ENCODE measurements around the gene CDK6.

The CDK6 gene

DNA sequence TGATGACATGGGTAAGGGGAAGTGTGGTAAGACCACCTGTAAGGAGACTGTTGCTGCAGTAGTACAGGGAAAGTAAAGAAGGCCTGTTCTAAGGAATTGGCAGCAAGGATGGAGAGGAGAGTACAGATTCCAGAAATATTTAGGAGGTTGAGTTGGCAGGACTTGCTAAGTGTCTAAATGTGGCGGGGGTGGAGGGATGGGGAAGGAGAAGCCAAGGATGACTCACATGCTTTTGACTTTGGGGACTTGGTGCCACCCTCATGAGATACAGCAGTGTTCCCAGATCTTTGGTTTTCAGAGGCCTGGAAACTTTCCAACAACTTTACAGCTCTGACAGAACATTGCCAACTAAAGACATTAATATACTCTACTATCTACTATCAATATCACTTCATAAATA lies 45.4 kb downstream of the CDK6 start:
- ChIA-PET CTCF (interaction anchor here (0.9 to 4.2 kb wide), 3 partner anchors 9 to 93 kb away, joined by 3 to 28 read pairs (median 15); no protein-coding TSS in a partner anchor), POLR2A (no interaction called here)
- H3K4me3 ChIP-seq (ENCODE audit: control insufficient read depth in 1 of 7, extremely low read depth in 1 of 7, insufficient read depth in 4 of 7, low read depth in 2 of 7, low read length in 6 of 7) = no peak overlapping the region
- 100% methylated on average over 1 of the region's 1 CpG for WGBS (ENCODE audit: insufficient coverage)
- no peak overlapping the region for H3K27ac ChIP-seq (ENCODE audit: insufficient read depth in 1 of 2, low read depth in 1 of 2, low read length in 2 of 2, poor library complexity in 1 of 2, severe bottlenecking in 2 of 2)
- H3K36me3 ChIP-seq (ENCODE audit: control insufficient read depth in 4 of 4, insufficient read depth in 4 of 4, low read length in 3 of 4) = peaks cover 19 to 65% (median 43%) of the 10 kb centered on the region in 4 experiments
- DNase-seq = peak in 1 of 3 donors; percentile 30
- H3K27me3 ChIP-seq (replicated peaks in 2 of 5; ENCODE audit: control insufficient read depth in 4 of 5, insufficient read depth in 5 of 5, low read length in 4 of 5) = no peaks in the 10 kb centered on the region
- peaks cover 0 to 20% (median 9%) of the 10 kb centered on the region in 4 experiments for H3K4me1 ChIP-seq (ENCODE audit: control extremely low read depth in 1 of 4, control insufficient read depth in 4 of 4, insufficient read depth in 4 of 4, low read length in 3 of 4)
- peaks cover 0 to 26% (median 5%) of the 10 kb centered on the region in 5 experiments for H3K9me3 ChIP-seq (ENCODE audit: control extremely low read depth in 1 of 5, control insufficient read depth in 4 of 5, insufficient read depth in 2 of 5, low read depth in 1 of 5, low read length in 4 of 5)

DNA sequence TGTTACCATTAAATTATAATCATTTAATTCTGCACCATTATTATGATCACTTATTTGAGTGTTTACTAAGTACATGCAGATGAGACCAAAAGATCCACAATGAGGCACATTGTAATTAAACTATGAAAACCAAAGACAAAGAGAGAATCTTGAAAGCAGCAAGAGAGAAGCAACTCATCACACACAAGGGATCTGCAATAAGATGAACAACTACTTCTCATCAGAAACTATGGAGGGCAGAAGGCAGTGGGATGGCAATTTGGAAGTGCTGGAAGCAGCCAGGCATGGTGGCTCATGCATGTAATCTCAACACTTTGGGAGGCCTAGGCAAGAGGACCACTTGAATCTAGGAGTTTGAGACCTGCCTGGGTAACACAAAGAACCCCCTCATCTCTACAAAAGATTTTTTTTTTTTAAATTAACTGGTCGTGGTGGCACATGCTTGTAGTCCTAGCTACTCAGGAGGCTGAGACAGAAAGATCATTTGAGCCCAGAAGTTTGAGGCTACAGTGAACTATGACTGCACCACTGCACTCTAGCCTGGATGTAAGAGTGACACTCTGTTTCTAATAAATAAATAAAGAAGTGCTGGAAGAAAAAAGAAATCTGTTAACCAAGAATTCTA lies 47.7 kb downstream of the CDK6 start:
- H3K4me1 ChIP-seq (ENCODE audit: control extremely low read depth in 1 of 4, control insufficient read depth in 4 of 4, insufficient read depth in 4 of 4, low read length in 3 of 4) = peaks cover 0 to 21% (median 10%) of the 10 kb centered on the region in 4 experiments
- peaks cover 0 to 26% (median 5%) of the 10 kb centered on the region in 5 experiments for H3K9me3 ChIP-seq (ENCODE audit: control extremely low read depth in 1 of 5, control insufficient read depth in 4 of 5, insufficient read depth in 2 of 5, low read depth in 1 of 5, low read length in 4 of 5)
- H3K27me3 ChIP-seq (replicated peaks in 2 of 5; ENCODE audit: control insufficient read depth in 4 of 5, insufficient read depth in 5 of 5, low read length in 4 of 5) = no peaks in the 10 kb centered on the region
- H3K27ac ChIP-seq (ENCODE audit: insufficient read depth in 1 of 2, low read depth in 1 of 2, low read length in 2 of 2, poor library complexity in 1 of 2, severe bottlenecking in 2 of 2) = no peak overlapping the region
- H3K36me3 ChIP-seq (ENCODE audit: control insufficient read depth in 4 of 4, insufficient read depth in 4 of 4, low read length in 3 of 4) = peaks cover 19 to 76% (median 43%) of the 10 kb centered on the region in 4 experiments
- DNase-seq = peak in 2 of 3 donors; percentile 36 to 62
- ChIA-PET POLR2A (no interaction called here), CTCF (no interaction called here)
- no peak overlapping the region for H3K4me3 ChIP-seq (ENCODE audit: control insufficient read depth in 1 of 7, extremely low read depth in 1 of 7, insufficient read depth in 4 of 7, low read depth in 2 of 7, low read length in 6 of 7)
- no CpG with 5 or more reads among the region's 1 CpG for WGBS (ENCODE audit: insufficient coverage)

GRCh38 chr7:92785923-92786322 lies 50.5 kb downstream of the CDK6 start:
- Histone ChIP-seq H3K27ac (ENCODE audit: insufficient read depth in 1 of 2, low read depth in 1 of 2, low read length in 2 of 2, poor library complexity in 1 of 2, severe bottlenecking in 2 of 2) (peak overlapping the region; percentile 2 to 51), H3K9me3 (ENCODE audit: control extremely low read depth in 1 of 5, control insufficient read depth in 4 of 5, insufficient read depth in 2 of 5, low read depth in 1 of 5, low read length in 4 of 5) (peaks cover 0 to 24% (median 5%) of the 10 kb centered on the region in 5 experiments), H3K4me3 (ENCODE audit: control insufficient read depth in 1 of 7, extremely low read depth in 1 of 7, insufficient read depth in 4 of 7, low read depth in 2 of 7, low read length in 6 of 7) (no peak overlapping the region), H3K4me1 (ENCODE audit: control extremely low read depth in 1 of 4, control insufficient read depth in 4 of 4, insufficient read depth in 4 of 4, low read length in 3 of 4) (peaks cover 0 to 43% (median 21%) of the 10 kb centered on the region in 4 experiments), H3K36me3 (ENCODE audit: control insufficient read depth in 4 of 4, insufficient read depth in 4 of 4, low read length in 3 of 4) (peaks cover 19 to 75% (median 37%) of the 10 kb centered on the region in 4 experiments), H3K27me3 (replicated peaks in 2 of 5; ENCODE audit: control insufficient read depth in 4 of 5, insufficient read depth in 5 of 5, low read length in 4 of 5) (no peaks in the 10 kb centered on the region)
- ChIA-PET POLR2A (interaction anchor here (1.1 kb wide), 1 partner anchor 47 kb away, joined by 3 read pairs; no protein-coding TSS in a partner anchor), CTCF (interaction anchor here (0.7 to 1.2 kb wide), 3 partner anchors 8 to 25 kb away, joined by 3 read pairs; no protein-coding TSS in a partner anchor)
- DNase-seq = peak in 1 of 3 donors; percentile 36
- WGBS (ENCODE audit: insufficient coverage) = 100% methylated on average over 1 of the region's 3 CpGs

GRCh38 chr7:92784935-92785334 lies 51.4 kb downstream of the CDK6 start:
- peak overlapping the region in 1 of 2 experiments; percentile 6 for H3K27ac ChIP-seq (ENCODE audit: insufficient read depth in 1 of 2, low read depth in 1 of 2, low read length in 2 of 2, poor library complexity in 1 of 2, severe bottlenecking in 2 of 2)
- H3K27me3 ChIP-seq (replicated peaks in 2 of 5; ENCODE audit: control insufficient read depth in 4 of 5, insufficient read depth in 5 of 5, low read length in 4 of 5) = no peaks in the 10 kb centered on the region
- ChIA-PET CTCF (interaction anchor here (0.9 to 5.1 kb wide), 2 partner anchors 8 to 26 kb away, joined by 3 to 28 read pairs; no protein-coding TSS in a partner anchor), POLR2A (no interaction called here)
- 100% methylated on average over 1 of the region's 5 CpGs for WGBS (ENCODE audit: insufficient coverage)
- H3K4me3 ChIP-seq (ENCODE audit: control insufficient read depth in 1 of 7, extremely low read depth in 1 of 7, insufficient read depth in 4 of 7, low read depth in 2 of 7, low read length in 6 of 7) = no peak overlapping the region
- peaks cover 0 to 44% (median 21%) of the 10 kb centered on the region in 4 experiments for H3K4me1 ChIP-seq (ENCODE audit: control extremely low read depth in 1 of 4, control insufficient read depth in 4 of 4, insufficient read depth in 4 of 4, low read length in 3 of 4)
- peaks cover 0 to 19% (median 5%) of the 10 kb centered on the region in 5 experiments for H3K9me3 ChIP-seq (ENCODE audit: control extremely low read depth in 1 of 5, control insufficient read depth in 4 of 5, insufficient read depth in 2 of 5, low read depth in 1 of 5, low read length in 4 of 5)
- peaks cover 12 to 69% (median 31%) of the 10 kb centered on the region in 4 experiments for H3K36me3 ChIP-seq (ENCODE audit: control insufficient read depth in 4 of 4, insufficient read depth in 4 of 4, low read length in 3 of 4)
- DNase-seq = no peak

DNA sequence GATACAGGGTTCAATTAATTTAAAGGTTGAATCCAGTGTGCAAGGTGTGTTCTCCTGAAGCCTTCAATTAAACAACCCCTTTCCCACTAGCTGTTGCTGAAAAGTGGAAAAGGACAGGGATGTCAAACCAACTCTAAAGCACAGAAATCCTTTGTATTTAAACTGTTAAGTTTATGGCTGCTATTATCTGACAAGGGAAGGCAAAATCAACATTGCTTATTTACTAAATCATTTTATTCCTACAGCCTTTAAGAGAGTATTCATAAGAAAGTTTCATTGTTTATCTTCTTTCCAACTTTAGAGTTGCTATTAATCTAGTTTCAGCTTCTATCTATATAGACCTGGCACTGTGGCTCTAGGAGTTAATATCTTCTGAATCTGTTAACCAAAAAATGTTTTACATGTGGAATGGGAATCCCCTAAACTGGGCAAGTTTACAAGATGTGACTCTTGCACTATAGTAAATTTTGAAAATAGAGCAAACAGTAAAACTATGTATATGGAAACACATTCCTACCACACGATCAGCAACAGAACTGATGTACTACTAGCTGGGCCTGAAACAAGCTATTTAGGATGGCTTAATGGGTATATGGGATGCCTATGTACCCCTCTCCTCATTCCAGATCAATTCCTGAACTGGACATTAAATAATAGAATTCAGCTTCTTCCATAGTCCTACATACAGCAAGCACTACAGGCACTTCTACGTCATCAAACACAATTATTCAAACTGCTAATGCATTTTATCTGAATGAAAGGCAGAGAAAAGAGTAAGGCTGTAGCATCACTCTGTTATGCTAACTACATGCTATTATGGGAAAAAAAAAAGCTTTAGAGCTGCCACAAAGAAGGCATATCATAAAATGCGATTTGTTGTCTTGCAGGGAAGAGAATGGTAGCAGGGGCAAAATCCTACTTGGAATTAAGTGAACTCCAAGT lies 52.8 kb downstream of the CDK6 start:
- ChIA-PET CTCF (interaction anchor here (0.6 to 5.1 kb wide), 13 partner anchors 8 to 161 kb away, joined by 3 to 28 read pairs (median 4); partner anchors contain the start of gene CDK6), POLR2A (interaction anchor here (0.6 to 0.9 kb wide), 3 partner anchors 21 to 151 kb away, joined by 3 to 5 read pairs (median 4); no protein-coding TSS in a partner anchor)
- Histone ChIP-seq H3K27ac (ENCODE audit: insufficient read depth in 1 of 2, low read depth in 1 of 2, low read length in 2 of 2, poor library complexity in 1 of 2, severe bottlenecking in 2 of 2) (peak overlapping the region in 1 of 2 experiments; percentile 25), H3K36me3 (ENCODE audit: control insufficient read depth in 4 of 4, insufficient read depth in 4 of 4, low read length in 3 of 4) (peaks cover 7 to 64% (median 23%) of the 10 kb centered on the region in 4 experiments), H3K9me3 (ENCODE audit: control extremely low read depth in 1 of 5, control insufficient read depth in 4 of 5, insufficient read depth in 2 of 5, low read depth in 1 of 5, low read length in 4 of 5) (peaks cover 0 to 7% (median 1%) of the 10 kb centered on the region in 5 experiments), H3K4me1 (ENCODE audit: control extremely low read depth in 1 of 4, control insufficient read depth in 4 of 4, insufficient read depth in 4 of 4, low read length in 3 of 4) (peaks cover 3 to 53% (median 25%) of the 10 kb centered on the region in 4 experiments), H3K27me3 (replicated peaks in 2 of 5; ENCODE audit: control insufficient read depth in 4 of 5, insufficient read depth in 5 of 5, low read length in 4 of 5) (no peaks in the 10 kb centered on the region), H3K4me3 (ENCODE audit: control insufficient read depth in 1 of 7, extremely low read depth in 1 of 7, insufficient read depth in 4 of 7, low read depth in 2 of 7, low read length in 6 of 7) (peak overlapping the region in 1 of 7 experiments; percentile 14)
- no CpG with 5 or more reads among the region's 3 CpGs for WGBS (ENCODE audit: insufficient coverage)
- DNase-seq = no peak

- Histone ChIP-seq H3K27me3 (replicated peaks in 2 of 5; ENCODE audit: control insufficient read depth in 4 of 5, insufficient read depth in 5 of 5, low read length in 4 of 5) (no peaks in the 10 kb centered on the region), H3K9me3 (ENCODE audit: control extremely low read depth in 1 of 5, control insufficient read depth in 4 of 5, insufficient read depth in 2 of 5, low read depth in 1 of 5, low read length in 4 of 5) (peaks cover 0 to 3% (median 0%) of the 10 kb centered on the region in 5 experiments), H3K27ac (ENCODE audit: insufficient read depth in 1 of 2, low read depth in 1 of 2, low read length in 2 of 2, poor library complexity in 1 of 2, severe bottlenecking in 2 of 2) (peak overlapping the region in 1 of 2 experiments; percentile 7), H3K4me1 (ENCODE audit: control extremely low read depth in 1 of 4, control insufficient read depth in 4 of 4, insufficient read depth in 4 of 4, low read length in 3 of 4) (peaks cover 3 to 56% (median 25%) of the 10 kb centered on the region in 4 experiments), H3K4me3 (ENCODE audit: control insufficient read depth in 1 of 7, extremely low read depth in 1 of 7, insufficient read depth in 4 of 7, low read depth in 2 of 7, low read length in 6 of 7) (peak overlapping the region in 1 of 7 experiments; percentile 10), H3K36me3 (ENCODE audit: control insufficient read depth in 4 of 4, insufficient read depth in 4 of 4, low read length in 3 of 4) (peaks cover 7 to 62% (median 17%) of the 10 kb centered on the region in 4 experiments)
- WGBS (ENCODE audit: insufficient coverage) = 100% methylated on average over 2 of the region's 3 CpGs
- CTCF ChIA-PET = interaction anchor here (1.2 to 5.1 kb wide), 8 partner anchors 10 to 68 kb away, joined by 3 to 28 read pairs (median 4); partner anchors contain the start of gene CDK6
- DNase-seq = no peak
- POLR2A ChIA-PET = interaction anchor here (0.6 to 0.9 kb wide), 2 partner anchors 45 to 63 kb away, joined by 4 to 5 read pairs; no protein-coding TSS in a partner anchor
These were observed 53.5 kb downstream of the CDK6 start for GRCh38 chr7:92782855-92783254.

Measured in common myeloid progenitor, CD34-positive (primary cell).